Hippocampal formation (tissue), 2 donors: ENCODE data around the gene GABBR2.
"Not testable (repeated sequence)": the region's sequence is repeated elsewhere in the genome, so short reads cannot be mapped to it uniquely, and the experiment has no call there.

Experiments
- DNase-seq, 2 donors: peaks; one replicate each; lab custom pipeline; 2025; lab: John Stamatoyannopoulos, UW

The GABBR2 gene

DNA sequence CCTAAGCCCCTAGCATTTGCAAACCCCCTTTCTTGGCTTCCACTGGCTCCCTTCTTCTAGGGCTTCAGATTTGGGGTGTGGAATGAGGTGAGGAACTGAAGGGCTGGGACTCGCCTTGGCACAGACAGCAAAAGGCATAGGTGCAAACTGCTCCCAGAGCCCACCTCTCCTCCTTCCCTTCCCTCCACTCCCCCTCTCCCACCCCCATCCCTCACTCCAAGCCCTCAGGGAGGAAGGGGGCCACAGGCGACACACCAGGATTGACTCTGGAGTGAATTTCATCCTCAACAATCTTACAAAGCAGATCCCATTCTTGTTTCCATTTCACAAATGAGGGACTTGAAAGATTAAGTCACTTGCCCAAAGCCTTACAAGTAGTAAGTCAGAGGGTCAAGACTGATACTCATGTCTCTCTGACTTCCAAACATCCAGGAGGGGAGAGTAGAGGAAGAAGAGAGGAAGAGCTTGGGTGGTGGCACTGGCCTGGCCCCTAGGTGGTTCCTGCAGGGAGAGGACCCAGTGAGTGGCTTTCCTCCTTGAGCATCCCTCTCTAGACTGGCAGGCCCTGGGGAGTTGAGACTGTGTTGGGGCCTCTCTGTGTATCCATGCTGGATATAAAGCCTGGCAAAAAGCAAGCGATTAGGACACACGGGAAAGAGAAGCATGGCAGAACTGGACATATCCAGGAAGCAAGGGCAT is 193.1 kb downstream of the GABBR2 start:
- DNase-seq: no peak

DNA sequence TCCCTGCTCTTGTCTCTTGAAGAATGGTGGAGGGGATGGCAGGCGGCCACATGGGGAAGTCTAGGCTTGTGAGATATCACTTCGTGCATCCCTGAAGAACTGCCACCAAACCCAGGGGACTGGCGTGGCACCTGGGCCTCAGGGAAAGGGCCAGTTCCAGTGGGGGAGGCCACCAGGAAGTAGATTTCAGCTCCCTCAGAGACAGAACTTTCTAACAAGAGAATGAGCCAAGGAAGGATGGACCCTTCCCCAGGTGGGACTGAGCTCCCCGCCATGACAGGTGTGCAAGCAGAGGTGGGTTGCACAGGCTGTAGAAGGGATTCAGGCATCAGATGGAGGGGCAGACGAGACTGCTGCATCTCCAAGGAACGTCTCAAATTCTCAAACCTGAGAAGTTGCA is 193.9 kb downstream of the GABBR2 start:
- no peak for DNase-seq

DNA sequence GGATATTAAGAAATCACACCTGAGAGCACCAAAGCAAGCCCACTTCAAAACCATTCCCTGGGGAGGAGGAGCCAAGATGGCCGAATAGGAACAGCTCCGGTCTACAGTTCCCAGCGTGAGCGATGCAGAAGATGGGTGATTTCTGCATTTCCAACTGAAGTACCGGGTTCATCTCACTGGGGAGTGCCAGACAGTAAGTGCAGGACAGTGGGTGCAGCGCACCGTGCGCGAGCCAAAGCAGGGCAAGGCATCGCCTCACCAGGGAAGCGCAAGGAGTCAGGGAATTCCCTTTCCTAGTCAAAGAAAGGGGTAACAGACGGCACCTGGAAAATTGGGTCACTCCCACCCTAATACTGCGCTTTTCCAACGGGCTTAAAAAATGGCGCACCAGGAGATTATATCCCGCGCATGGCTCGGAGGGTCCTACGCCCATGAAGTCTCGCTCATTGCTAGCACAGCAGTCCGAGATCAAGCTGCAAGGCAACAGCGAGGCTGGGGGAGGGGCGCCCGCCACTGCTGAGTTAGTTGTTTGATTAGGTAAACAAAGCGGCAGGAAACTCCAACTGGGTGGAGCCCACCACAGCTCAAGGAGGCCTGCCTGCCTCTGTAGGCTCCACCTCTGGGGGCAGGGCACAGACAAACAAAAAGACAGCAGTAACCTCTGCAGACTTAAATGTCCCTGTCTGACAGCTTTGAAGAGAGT is 200.4 kb downstream of the GABBR2 start:
- not testable (repeated sequence) for DNase-seq

DNA sequence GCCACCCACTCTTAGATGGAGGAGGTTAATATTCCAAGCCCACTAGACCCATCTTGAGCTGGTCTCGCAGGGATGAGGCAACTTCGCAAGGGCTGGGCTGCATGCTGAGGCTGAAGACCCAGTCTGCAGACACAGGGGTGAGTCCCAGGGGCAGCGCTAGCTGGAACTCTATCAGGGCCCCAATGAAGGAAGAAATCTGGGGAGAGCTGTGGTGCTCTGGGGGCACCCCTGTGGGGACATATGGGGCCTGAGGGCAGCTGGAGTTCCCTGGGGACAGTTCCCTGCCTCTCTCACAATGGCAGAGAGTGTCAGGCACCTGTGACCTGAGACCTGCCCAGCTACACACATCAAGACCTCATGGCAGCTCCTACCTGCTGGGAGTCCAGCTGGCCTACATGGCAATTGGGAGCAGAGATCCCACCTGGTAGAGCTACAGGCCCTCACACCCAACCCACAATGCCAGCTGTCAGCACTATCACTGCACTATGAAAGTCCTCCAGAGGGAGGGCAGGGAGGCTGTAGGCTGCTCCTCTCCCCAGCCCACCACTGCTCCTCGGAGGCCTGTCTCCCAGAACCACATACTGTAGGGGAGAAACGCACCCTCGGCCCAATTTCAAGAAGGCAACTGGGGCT is 202.2 kb downstream of the GABBR2 start:
- DNase-seq: no peak

DNA sequence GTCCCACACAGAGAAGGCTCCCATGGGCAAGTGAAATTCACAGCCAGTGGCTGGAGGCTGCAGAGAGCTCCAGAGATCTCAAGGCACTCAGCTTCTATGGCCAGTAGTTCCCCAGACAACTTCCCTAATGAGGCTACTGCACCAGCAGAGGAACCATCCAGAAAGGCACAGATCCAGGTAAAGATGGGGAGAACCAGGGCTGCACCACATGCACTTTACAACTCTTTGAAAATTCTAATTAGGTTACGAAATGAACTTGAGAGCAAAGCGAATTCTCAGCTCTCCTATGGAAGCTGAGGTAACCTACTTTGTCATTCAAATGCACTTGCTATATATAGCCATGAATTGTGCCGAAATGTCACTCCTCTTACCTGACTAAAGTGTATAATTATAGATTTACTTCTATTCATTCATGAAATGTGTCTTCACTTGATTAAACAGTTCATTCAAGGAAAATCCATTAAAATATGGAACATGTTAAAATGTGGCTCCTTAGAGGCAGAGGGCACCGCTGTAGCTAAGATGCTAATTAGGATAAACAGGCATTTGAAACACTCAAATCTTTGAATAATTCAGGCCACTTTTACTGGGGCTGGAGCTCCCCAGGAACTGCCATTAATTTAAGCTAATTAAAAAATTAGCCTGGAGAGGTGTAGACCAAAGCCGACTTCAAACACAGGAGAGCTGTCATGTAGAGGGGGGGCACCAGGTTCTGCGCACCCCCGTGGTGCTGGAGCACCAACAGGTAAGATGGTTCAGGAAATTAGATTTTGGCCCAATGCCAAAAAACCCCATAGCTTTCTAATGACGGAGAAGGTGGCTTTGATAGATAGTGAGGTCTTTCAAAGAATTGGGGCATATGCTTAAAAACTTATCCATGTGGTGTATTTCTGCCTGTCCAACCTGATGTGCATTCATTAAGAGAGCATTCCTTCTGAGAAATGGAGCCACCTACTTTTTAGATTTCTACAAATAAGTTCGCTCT is 204.1 kb downstream of the GABBR2 start:
- no peak for DNase-seq

DNA sequence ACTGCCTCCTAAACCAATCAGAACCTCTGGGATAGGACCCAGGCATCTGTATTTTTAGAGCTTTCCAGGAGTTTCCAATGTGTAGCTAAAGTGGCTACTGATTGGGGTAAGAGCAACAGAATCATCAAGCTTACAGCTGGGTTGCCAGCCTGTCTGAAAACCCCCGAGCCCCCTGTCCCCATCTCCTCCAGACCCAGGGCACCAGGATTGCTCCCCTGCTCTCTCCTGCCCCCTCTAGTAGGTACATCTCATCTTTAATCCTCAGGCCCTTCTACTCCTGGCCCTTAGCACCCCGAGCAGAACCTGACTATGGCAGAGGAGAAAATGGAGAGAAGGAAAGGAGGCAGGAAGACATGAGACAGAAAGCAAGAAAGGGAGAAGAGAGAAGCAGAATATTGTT is 204.9 kb downstream of the GABBR2 start:
- DNase-seq: no peak

DNA sequence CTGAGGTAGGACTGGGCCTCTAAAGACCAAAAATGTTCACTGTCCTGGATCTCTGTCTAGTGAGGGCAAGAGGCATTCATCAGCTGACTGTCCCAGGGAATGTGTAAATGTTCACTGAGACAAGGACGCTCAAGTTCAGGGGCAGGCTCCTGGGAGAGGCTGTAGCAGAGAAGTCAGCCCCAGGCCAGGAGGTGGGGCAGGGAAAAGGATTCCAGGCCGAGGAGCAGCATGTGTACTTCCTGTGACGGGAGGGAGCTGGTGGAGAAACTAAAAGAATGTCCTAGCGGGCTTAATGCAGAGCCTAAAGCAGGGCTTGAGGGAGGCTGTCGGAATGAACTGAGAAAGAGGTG is 205.8 kb downstream of the GABBR2 start:
- DNase-seq: no peak

DNA sequence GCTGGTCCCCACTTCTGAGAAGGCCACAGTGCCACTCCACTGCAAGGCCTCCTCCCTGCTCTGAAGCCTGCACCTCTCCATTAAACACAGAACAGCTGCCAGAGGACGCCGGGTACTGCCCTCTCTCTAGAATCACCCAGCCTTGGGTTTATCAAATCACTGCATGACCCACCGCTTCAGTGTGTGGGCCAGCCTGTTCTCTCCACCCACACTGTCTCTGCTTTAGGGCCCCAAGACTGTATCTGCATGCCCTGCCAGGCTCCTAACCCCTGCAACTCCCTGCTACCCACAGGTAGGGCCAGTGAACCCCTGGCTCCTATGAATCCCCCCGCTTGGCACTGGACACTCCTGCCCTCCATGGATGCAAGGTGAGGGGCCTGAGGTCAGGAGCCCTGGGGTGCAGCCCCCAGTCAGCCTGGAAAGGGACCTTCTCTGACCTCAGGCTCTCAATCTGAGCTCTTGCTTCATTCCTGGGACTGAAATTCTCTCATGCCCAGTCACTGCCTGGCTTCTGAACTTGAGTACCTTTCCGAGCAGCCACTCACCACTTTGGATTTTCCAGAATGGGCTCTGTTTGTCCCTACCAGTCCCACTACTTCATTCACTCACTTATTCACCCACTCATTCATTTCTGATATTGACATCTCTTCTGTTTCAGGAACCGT is 206.3 kb downstream of the GABBR2 start:
- DNase-seq: no peak

DNA sequence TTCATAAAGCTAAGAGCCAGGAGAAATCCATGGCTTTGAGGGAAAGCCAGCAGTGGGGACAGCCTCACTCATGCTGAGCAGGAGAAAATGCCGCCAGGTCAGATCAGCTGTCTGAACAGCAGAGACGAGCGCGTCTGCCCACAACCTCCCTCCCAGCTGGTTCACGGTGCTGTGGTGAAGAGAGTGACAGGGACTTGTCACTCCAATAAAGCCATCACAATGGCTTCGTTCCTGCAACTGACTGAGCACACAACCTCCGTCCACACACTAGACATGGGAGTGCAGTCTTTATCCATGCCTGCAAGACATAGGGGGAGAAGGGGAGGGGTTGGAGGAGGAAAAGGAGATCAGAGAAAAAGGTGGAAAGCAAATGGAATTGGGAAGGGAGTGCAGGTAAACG is 206.9 kb downstream of the GABBR2 start:
- DNase-seq: no peak

DNA sequence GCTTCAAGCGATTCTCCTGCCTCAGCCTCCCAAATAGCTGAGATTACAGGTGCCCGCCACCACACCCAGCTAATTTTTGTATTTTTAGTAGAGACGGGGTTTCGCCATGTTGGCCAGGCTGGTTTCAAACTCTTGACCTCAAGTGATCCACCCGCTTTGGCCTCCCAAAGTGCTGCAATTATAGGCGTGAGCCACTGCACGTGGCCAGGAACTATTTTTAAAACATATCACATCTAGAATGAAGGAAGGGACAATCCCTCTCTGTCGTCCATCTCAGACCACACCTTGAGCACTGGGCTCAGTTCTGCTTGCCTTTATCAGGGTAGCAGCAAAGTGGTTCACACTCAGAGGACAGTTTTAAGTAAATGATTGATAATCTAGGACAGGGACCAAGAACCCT is 207.5 kb downstream of the GABBR2 start:
- DNase-seq: not testable (repeated sequence)

DNA sequence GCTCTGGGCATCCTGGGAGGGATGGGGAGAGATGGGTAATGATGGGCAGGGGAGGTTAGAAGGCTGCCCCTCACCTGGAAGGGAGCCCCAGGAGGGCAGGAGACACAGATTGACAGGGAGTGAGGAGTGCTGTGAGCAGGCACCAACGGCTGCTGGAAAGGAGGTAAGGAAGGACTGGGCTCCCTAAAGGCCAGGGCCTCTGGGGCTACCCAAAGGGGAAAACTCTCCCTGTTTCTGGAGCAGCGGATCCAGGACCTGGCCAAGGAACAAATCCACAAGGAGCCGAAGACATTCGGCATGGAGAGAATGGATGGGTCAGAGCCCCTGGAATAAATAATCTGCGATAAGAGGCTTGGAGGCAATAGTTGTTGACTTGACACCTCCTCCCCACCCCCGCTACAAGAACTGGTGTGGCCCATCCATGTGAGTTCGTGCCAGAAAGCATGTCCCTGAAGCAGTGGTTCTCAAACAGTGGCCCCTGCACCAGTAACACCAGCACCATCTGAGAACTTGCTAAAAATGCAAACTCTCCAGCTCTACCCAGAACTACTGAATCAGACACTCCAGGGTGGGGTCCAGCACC is 208.3 kb downstream of the GABBR2 start:
- DNase-seq: no peak

DNA sequence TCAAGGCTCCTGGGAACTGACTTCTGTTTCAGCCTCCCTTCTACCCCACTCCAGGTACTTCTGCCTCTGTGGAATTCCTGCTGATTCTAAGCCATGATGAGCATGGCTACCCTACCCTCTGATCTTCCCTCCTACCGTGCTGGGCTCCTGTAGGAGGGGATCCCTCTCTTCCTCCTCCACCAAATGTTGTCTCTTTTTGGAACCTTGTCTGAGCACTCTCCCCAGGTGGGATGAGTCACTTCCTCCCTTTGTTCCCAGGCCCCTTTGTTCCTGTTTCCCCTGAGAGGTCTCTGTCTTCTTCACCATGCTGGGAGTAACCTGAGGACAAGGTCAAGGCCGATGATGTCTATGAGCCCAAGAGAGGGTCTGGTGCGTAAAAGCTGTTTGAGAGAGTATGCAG is 213.2 kb downstream of the GABBR2 start:
- no peak for DNase-seq

DNA sequence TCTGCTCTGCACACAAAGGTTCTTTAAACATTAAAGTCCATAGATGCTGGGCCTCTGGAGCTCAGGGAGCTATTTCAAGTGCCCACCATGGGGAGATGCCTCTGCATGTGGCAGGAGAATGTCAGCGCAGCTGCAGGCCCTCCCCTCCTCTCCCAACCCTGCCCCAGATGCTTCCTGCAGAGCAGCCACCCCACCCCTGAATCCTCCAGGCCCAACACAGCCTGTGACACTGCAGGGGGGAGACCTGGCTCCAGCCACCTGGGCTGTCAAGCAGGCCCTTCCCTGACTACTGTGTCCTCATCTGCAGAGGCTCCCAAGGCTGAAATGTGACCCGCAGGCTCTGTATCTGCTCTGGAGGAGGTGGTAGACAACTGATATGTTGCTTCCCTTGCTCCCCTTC is 213.9 kb downstream of the GABBR2 start:
- DNase-seq: no peak

DNA sequence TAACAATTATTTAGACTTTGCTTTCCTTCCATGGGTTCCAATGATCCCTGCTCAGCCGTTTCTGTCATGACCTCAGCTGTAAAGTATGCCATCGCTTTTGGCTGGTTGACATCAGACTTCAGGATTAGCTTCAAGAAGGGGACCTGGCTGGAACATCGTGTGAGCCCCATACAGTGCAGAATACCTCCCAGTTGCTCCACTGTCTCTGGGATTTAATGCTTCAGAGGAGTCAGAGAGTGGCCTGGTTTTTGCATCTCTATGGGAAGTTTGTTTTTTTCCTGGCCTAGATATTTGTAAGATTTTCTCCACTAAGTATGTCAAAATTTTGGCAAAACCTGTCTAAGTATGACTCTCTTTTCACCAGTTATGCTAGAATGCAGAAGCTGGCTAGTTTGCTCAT is 216.9 kb downstream of the GABBR2 start:
- no peak for DNase-seq

DNA sequence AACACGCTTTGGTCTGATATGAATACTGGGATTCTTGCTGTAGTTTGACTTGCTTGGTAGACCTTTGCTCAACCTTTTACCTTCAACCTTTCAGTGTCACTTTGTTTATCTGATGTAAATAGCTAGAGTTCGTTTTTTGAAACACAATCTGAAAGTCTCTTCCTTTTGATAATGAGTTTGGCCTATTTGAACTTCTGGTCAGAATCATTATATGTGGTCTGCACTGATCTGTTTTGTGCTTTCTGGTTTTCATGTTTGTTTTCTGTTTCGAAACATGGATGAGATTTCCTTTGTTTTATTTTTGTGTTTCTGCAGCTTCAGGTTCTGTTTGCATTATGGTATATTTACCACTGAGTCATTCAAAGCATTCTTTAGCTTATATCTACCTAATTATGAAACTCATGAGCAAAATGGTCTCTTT is 217.5 kb downstream of the GABBR2 start:
- DNase-seq: no peak

DNA sequence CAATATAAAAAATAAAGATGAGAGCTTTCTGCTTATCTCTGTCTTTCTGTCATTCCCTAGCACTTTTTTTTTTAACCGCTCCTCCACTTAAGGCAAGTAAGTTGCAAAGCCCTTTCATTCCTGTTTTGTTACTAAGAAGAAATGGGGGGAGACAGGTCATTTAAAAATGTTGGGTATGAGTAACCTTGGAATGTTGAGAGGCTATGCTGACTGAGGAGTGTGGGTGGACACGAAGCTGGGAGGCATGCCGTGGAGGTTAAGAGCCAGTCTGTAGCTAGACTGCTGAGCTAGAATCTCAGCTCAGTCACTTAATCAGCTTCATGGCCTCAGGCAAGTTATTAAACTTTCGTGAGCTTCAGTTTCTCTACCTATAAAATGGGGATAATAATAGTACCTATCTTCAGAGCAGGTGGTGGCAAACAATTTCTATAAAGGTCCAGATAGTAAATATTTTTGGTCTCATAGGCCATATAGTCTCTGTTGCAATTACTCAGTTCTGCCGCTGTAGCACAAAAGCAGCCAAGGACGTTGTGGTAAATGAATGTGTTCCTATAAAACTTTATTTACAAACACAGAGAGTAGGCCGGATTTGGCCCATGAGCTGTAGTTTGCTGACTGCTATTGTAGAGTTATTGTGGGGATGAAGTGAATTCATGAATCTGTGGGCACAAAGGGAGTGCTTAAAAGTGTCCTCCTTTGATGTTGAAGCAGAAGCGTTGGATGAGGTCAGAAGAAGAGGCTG is 220.0 kb downstream of the GABBR2 start:
- no peak for DNase-seq

DNA sequence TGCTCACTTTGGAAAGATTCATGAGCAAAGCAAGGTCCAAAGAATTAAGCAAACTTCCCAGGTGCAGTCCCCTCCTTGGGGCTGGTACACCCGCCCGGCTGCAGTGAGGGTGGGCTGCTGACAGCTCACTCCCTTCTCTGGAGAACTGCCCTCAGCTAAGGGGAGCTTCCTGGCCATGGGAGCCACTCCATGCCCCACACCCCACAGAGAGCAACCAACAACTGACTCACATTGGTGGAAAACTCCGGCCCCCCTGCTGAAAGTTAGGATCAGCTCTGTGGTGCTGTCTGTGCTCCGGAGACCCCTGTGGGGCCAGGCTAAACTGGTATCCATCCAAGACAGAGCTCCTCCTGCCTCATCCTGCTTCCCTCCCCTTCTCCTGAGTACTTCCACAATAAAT is 223.0 kb downstream of the GABBR2 start:
- DNase-seq: no peak

DNA sequence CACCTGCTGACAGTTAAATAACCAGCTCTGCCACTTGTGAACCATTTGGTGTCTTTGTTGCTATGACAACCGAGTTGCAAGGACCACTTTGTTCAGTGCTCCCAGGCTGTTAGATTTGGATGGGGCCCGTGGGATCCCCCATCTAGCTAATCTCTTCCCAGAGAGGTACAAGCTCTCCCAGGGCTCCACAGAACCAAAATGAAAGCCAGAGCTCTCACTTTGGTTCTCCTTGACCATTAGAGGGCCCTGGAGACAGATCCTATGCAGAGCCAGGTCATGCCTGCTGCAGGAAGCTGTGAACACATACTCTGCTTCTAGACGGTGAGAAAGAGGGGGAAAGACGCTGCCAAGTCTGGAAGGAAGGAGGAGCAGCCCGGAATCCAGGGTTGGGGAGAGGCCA is 224.6 kb downstream of the GABBR2 start:
- DNase-seq: no peak

DNA sequence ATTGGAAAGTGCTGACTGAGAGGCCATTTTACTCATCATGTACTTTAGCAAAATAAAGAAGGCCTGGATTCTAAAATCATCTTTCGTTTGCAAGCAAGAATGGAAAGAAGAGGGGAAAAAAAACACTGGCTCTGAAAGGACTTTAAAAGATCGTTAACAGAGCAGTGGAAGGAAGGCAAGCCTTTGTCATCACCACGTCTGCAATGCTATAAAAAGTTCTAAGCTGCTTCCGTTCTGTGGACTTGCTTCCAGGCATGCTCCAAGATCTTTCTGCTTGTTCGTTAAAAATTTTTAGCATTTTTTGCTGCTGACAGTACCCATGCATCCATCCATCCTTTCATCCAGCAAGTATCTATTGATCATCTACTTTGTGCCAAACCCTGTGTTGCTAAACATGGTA is 226.5 kb downstream of the GABBR2 start:
- DNase-seq: no peak

DNA sequence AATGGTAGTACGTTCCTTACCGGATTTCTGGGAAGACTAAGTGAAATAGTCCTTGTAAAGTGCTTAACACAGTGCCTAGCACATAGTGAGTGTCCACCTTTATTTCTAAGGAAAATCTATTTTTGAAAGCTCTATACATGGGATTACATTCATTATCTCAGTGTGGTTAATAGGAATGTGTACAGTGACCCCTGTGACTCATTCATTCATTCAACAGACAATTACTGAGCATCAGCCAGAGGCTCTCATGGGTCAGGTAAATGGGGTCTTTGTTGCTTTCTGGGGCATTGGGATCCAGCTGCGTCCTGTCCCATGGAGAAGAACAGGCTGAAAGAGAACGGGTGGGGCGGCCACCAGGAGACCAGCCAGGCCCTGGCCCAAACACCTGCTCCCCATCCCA is 227.1 kb downstream of the GABBR2 start:
- DNase-seq: no peak
